Thymus (tissue), 11 donors: ENCODE data around the gene CTNNA2. TPM values are rescaled to one million over a fixed set of nuclear protein-coding genes. Genes with fewer than 3 reads are reported as not detected.

Experiments
- DNase-seq, 9 donors: peaks; one replicate each; pipeline ENCODE4 v3.0.0-alpha.2; 2013; ENCODE audit warnings: low spot score in 9 of 9, low read depth in 6 of 9, missing footprints in 1 of 9
- H3K27ac ChIP-seq, 2 donors: one replicate each; pipeline ENCODE4 v1.5.1; 2013; ENCODE audit warnings: control low read depth in 1 of 2, low read depth in 1 of 2, low read length in 1 of 2, mild to moderate bottlenecking in 1 of 2, moderate library complexity in 1 of 2
- H3K27me3 ChIP-seq, 2 donors: one replicate each; pipeline ENCODE4 v1.5.1; 2013; ENCODE audit warnings: low read length in 1 of 2; ENCODE audit not compliant: control insufficient read depth in 2 of 2, insufficient read depth in 1 of 2
- H3K36me3 ChIP-seq, 2 donors: one replicate each; pipeline ENCODE4 v1.5.1; 2013; ENCODE audit warnings: low read length in 1 of 2, mild to moderate bottlenecking in 1 of 2, moderate library complexity in 1 of 2; ENCODE audit not compliant: control insufficient read depth in 2 of 2, insufficient read depth in 2 of 2
- H3K4me1 ChIP-seq, 2 donors: one replicate each; pipeline ENCODE4 v1.5.1; 2013; ENCODE audit warnings: low read length in 2 of 2; ENCODE audit not compliant: control insufficient read depth in 2 of 2, insufficient read depth in 2 of 2
- H3K4me3 ChIP-seq, 2 donors: one replicate each; pipeline ENCODE4 v1.5.1; 2013; ENCODE audit warnings: low read length in 2 of 2, control low read depth in 1 of 2, mild to moderate bottlenecking in 1 of 2
- H3K9me3 ChIP-seq, 2 donors: one replicate each; pipeline ENCODE4 v1.5.1; 2013; ENCODE audit warnings: low read length in 1 of 2, mild to moderate bottlenecking in 1 of 2; ENCODE audit not compliant: control insufficient read depth in 2 of 2, insufficient read depth in 1 of 2
- WGBS: extraction: QIAGEN DNeasy Blood & Tissue Kit; methylation state at CpG from one replicate; pipeline ENCODE4 v1.1.7; 2013; 5-methylcytosine and 5-hydroxymethylcytosine counted together
- polyA plus RNA-seq: library from polyadenylated mRNA; stranded (reverse); fragments of 200-250 nt; gene quantifications from one replicate; pipeline ENCODE4 v1.2.3, GENCODE V29; 2013
- total RNA-seq: library from RNA; stranded (reverse); fragments of 120-200 nt; gene quantifications from one replicate; pipeline ENCODE4 v1.2.4, GENCODE V29; 2013
- donor health status: healthy.

CTNNA2 gene
- total and polyA plus RNA-seq, 2 donors: 0.16 to 0.19 TPM

DNA sequence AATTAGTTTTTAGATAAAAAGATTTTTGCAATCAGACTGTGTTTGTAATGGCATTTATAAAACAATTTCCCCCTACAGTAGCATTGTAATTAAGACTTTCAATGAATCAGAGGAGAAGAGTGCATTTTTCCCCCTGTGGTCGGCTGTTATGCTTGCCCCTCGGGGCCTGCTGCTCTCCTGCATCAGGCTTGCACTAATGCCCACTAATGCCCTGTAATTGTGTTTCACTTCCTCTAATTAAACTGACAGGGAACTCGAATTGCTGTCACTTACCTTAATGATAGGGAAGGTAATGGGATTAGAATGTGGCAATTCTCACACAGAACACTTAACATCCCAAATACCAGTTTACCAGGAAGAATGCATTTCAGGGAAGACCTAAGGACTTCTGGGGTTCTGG, 852.9 kb downstream of the CTNNA2 start:
- Histone ChIP-seq H3K4me1 (no peaks in the 10 kb centered on the region), H3K9me3 (no peaks in the 10 kb centered on the region), H3K36me3 (no peaks in the 10 kb centered on the region), H3K27me3 (no peaks in the 10 kb centered on the region), H3K27ac (no peak overlapping the region), H3K4me3 (no peak overlapping the region)
- 49% methylated on average over 3 of the region's 3 CpGs for WGBS
- DNase-seq: no peak

DNA sequence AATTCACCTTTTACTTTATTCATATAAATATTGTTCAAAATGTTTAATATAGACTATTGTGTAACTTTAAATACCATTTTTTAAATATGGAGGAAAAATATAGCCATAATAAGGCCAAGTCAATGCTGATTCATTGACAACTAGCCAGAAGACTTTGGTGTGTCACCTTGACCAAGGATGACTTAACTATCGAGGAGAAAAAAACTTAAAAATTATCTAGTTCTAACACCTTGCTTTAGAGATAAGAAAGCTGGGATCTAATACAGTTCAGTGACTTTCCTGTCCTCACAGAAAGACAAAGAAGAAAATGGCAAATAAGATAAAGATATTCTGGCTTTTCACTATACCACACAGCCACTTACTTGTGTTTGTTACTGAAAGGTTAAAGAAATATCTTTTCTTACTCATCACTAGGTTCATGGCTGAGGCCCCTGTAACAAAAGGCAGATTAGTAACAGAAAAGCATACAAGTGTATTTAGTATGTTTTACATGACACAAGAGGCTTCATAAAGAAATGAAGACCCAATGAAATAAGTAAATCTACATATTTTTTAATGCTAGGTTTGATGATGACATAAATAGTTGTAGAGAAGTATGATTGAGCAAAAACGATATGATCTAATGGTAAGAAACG, 857.6 kb downstream of the CTNNA2 start:
- no peak overlapping the region for H3K27ac ChIP-seq
- H3K4me3 ChIP-seq: no peak overlapping the region
- H3K27me3 ChIP-seq: no peaks in the 10 kb centered on the region
- 91% methylated on average over 3 of the region's 3 CpGs for WGBS
- H3K4me1 ChIP-seq: no peaks in the 10 kb centered on the region
- H3K36me3 ChIP-seq: no peaks in the 10 kb centered on the region
- no peaks in the 10 kb centered on the region for H3K9me3 ChIP-seq
- DNase-seq: no peak

- DNase-seq: no peak
- H3K36me3 ChIP-seq: no peaks in the 10 kb centered on the region
- no peaks in the 10 kb centered on the region for H3K4me1 ChIP-seq
- H3K9me3 ChIP-seq: no peaks in the 10 kb centered on the region
- H3K27ac ChIP-seq: no peak overlapping the region
- no peak overlapping the region for H3K4me3 ChIP-seq
- 94% methylated on average over 3 of the region's 3 CpGs for WGBS
- no peaks in the 10 kb centered on the region for H3K27me3 ChIP-seq
Observed at GRCh38 chr2:80374105-80374504, 861.3 kb downstream of the CTNNA2 start.

GRCh38 chr2:80377071-80377470, 864.2 kb downstream of the CTNNA2 start:
- H3K4me3 ChIP-seq: no peak overlapping the region
- H3K36me3 ChIP-seq: no peaks in the 10 kb centered on the region
- H3K9me3 ChIP-seq: no peaks in the 10 kb centered on the region
- no peak for DNase-seq
- H3K4me1 ChIP-seq: no peaks in the 10 kb centered on the region
- no peaks in the 10 kb centered on the region for H3K27me3 ChIP-seq
- no peak overlapping the region for H3K27ac ChIP-seq

DNA sequence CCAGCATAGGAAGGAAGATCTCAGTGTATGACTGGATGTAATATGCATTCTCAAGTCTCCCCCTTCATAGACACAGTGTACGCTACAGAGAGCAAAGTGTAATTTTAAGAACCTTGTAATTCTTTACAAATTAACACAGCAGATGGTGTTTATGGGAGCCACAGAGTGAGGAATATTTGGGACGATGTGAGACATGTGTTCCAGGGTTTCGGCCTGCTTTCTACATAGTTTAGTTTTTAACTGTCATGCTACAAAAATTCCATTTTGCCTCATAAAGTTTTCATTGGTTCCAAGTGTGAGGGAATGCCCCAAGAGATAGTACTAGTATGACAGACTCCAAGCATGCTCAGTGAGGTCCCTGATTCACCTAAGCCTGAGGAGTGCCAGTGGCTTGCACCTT, 867.9 kb downstream of the CTNNA2 start:
- DNase-seq: no peak
- H3K27me3 ChIP-seq: no peaks in the 10 kb centered on the region
- no peaks in the 10 kb centered on the region for H3K36me3 ChIP-seq
- H3K9me3 ChIP-seq: no peaks in the 10 kb centered on the region
- WGBS: 96% methylated on average over 3 of the region's 3 CpGs
- no peaks in the 10 kb centered on the region for H3K4me1 ChIP-seq
- H3K27ac ChIP-seq: no peak overlapping the region
- no peak overlapping the region for H3K4me3 ChIP-seq

- no peak overlapping the region for H3K27ac ChIP-seq
- no peaks in the 10 kb centered on the region for H3K27me3 ChIP-seq
- 88% methylated on average over 3 of the region's 3 CpGs for WGBS
- H3K36me3 ChIP-seq: no peaks in the 10 kb centered on the region
- H3K4me3 ChIP-seq: no peak overlapping the region
- H3K4me1 ChIP-seq: no peaks in the 10 kb centered on the region
- no peak for DNase-seq
- no peaks in the 10 kb centered on the region for H3K9me3 ChIP-seq
Observed at GRCh38 chr2:80381666-80382065, 868.8 kb downstream of the CTNNA2 start.

DNA sequence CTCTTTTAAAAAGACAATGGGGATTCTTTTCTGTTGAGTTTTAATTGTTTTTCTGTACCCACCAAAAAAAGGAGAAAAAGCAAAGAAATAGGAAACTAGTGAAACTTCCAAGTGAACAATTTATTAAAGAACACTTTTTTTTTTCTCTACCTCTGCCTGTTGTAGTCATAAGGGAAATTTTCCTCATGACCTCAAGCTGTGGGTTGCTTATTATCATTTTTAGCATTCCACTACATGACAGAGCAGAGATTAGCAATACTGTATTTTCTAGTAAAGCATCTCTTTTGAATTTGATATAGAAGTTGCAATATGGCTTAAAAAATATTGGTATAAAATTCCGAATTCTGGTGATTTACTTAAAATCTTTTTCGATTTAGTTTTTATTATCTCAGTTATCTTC, 879.6 kb downstream of the CTNNA2 start:
- WGBS: 92% methylated on average over 2 of the region's 2 CpGs
- no peak overlapping the region for H3K27ac ChIP-seq
- H3K36me3 ChIP-seq: no peaks in the 10 kb centered on the region
- H3K27me3 ChIP-seq: no peaks in the 10 kb centered on the region
- no peak overlapping the region for H3K4me3 ChIP-seq
- H3K9me3 ChIP-seq: no peaks in the 10 kb centered on the region
- DNase-seq: no peak
- H3K4me1 ChIP-seq: no peaks in the 10 kb centered on the region

GRCh38 chr2:80393991-80394390, 881.1 kb downstream of the CTNNA2 start:
- Histone ChIP-seq H3K4me3 (no peak overlapping the region), H3K36me3 (no peaks in the 10 kb centered on the region), H3K4me1 (no peaks in the 10 kb centered on the region), H3K27ac (no peak overlapping the region), H3K9me3 (no peaks in the 10 kb centered on the region), H3K27me3 (no peaks in the 10 kb centered on the region)
- 92% methylated on average over 1 of the region's 1 CpG for WGBS
- DNase-seq: no peak

- H3K4me3 ChIP-seq: no peak overlapping the region
- H3K9me3 ChIP-seq: no peaks in the 10 kb centered on the region
- H3K27ac ChIP-seq: no peak overlapping the region
- no peaks in the 10 kb centered on the region for H3K4me1 ChIP-seq
- H3K36me3 ChIP-seq: no peaks in the 10 kb centered on the region
- H3K27me3 ChIP-seq: no peaks in the 10 kb centered on the region
- no peak for DNase-seq
- 98% methylated on average over 1 of the region's 1 CpG for WGBS
Observed at GRCh38 chr2:80395251-80395650, 882.4 kb downstream of the CTNNA2 start.

GRCh38 chr2:80396276-80396675, 883.4 kb downstream of the CTNNA2 start:
- DNase-seq: no peak

More at GRCh38 chr2:80396276-80396675, 883.4 kb downstream of the CTNNA2 start:
- H3K9me3 ChIP-seq: no peaks in the 10 kb centered on the region
- no peaks in the 10 kb centered on the region for H3K36me3 ChIP-seq
- H3K4me3 ChIP-seq: no peak overlapping the region
- no peaks in the 10 kb centered on the region for H3K4me1 ChIP-seq
- H3K27me3 ChIP-seq: no peaks in the 10 kb centered on the region
- H3K27ac ChIP-seq: no peak overlapping the region
